Lower leg skin (tissue), 3 donors: ENCODE results near the gene MKRN1.

Experiments
- CTCF ChIP-seq, 3 donors: fragments of 450-650 bp; IDR thresholded peaks; one replicate each; pipeline ENCODE4 v1.5.1; 2016; ENCODE audit warnings: antibody characterized with exemption in 3 of 3, mild to moderate bottlenecking in 3 of 3, moderate library complexity in 2 of 3
- POLR2A ChIP-seq, 2 donors: fragments of 450-650 bp; IDR thresholded peaks; one replicate each; pipeline ENCODE4 v1.6.1; 2016 to 2017; ENCODE audit warnings: antibody characterized with exemption in 2 of 2, mild to moderate bottlenecking in 1 of 2, moderate library complexity in 1 of 2

DNA sequence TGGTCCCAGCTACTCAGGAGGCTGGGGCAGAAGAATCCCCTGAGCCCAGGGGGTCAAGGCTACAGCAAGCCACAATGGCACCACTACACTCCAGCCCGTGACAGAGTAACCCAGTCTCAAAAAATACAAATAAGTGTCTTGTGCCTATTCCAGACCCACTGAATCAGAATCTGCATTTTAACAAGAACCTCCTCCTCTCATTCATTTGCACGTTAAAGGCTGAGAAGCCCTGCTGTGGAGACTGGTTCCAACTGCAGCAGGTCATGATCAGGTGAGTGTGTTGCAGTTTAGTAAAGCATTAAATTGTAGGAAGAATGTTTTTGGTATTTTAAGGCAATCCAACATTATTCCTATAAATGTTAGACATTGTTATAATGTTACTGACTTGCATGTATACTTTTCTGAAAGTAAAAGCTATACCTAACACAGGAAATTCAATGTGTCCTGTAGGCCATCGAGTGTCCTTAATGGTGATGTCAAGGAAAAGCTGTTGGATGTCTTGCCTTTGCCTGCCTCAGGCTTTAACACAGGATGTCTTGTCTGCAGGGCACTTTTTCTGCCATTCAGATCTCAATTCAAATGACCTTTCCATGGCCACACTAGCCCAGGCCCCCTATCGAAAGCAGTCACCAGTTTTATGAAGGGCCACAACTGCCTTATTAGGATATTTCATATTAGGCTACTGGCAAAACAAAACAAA lies 30.4 kb downstream of the MKRN1 start:
- TF ChIP-seq CTCF (IDR thresholded peaks at IDR 0.05) (no peak), POLR2A (IDR thresholded peaks at IDR 0.05) (no peak)
